GM21723 (cell line): ENCODE results near the gene SERPINI1.
"Not testable (repeated sequence)": the region's sequence is repeated elsewhere in the genome, so short reads cannot be mapped to it uniquely, and the experiment has no call there.

Source experiments
- ATAC-seq: cut with Tn5 transposase; IDR thresholded peaks from one replicate; pipeline ENCODE4 v1.9.1; 2021; ENCODE audit warnings: mild to moderate bottlenecking, moderate library complexity; ENCODE audit not compliant: unreplicated experiment

Gene SERPINI1

GRCh38 chr3:167783781-167784180 is 48.3 kb downstream of the SERPINI1 start:
- no peak for ATAC-seq

- no peak for ATAC-seq
Measured at GRCh38 chr3:167785790-167786189, 50.3 kb downstream of the SERPINI1 start.

GRCh38 chr3:167787440-167787839 is 51.9 kb downstream of the SERPINI1 start:
- no peak for ATAC-seq

GRCh38 chr3:167798443-167798842 is 62.9 kb downstream of the SERPINI1 start:
- ATAC-seq = peak; percentile 92

- ATAC-seq = no peak
Measured at GRCh38 chr3:167808910-167809309, 73.4 kb downstream of the SERPINI1 start.

GRCh38 chr3:167810236-167810635 is 74.7 kb downstream of the SERPINI1 start:
- ATAC-seq = no peak

GRCh38 chr3:167811031-167811430 is 75.5 kb downstream of the SERPINI1 start:
- no peak for ATAC-seq

- no peak for ATAC-seq
Measured at GRCh38 chr3:167813169-167814123, 77.9 kb downstream of the SERPINI1 start.

GRCh38 chr3:167814441-167814951 is 79.0 kb downstream of the SERPINI1 start:
- no peak for ATAC-seq

- no peak for ATAC-seq
Measured at GRCh38 chr3:167816953-167817352, 81.4 kb downstream of the SERPINI1 start.

GRCh38 chr3:167820102-167820865 is 84.8 kb downstream of the SERPINI1 start:
- no peak for ATAC-seq

GRCh38 chr3:167821248-167821805 is 85.8 kb downstream of the SERPINI1 start:
- no peak for ATAC-seq

- ATAC-seq = no peak
Measured at GRCh38 chr3:167823738-167824137, 88.2 kb downstream of the SERPINI1 start.

- ATAC-seq = not testable (repeated sequence)
Measured at GRCh38 chr3:167827588-167827987, 92.1 kb downstream of the SERPINI1 start.

- ATAC-seq = no peak
Measured at GRCh38 chr3:167829071-167829470, 93.5 kb downstream of the SERPINI1 start.

GRCh38 chr3:167830007-167830406 is 94.5 kb downstream of the SERPINI1 start:
- ATAC-seq = peak; percentile 77

GRCh38 chr3:167835359-167835758 is 99.8 kb downstream of the SERPINI1 start:
- ATAC-seq = no peak

GRCh38 chr3:167835953-167836352 is 100.4 kb downstream of the SERPINI1 start:
- ATAC-seq = no peak

GRCh38 chr3:167837466-167837865 is 101.9 kb downstream of the SERPINI1 start:
- no peak for ATAC-seq

GRCh38 chr3:167839460-167840134 is 104.1 kb downstream of the SERPINI1 start:
- peak; percentile 56 for ATAC-seq

- ATAC-seq = no peak
Measured at GRCh38 chr3:167840247-167840646, 104.7 kb downstream of the SERPINI1 start.
